Measurements from ENCODE around the gene TIMM17A. TPM values are rescaled to one million over a fixed set of nuclear protein-coding genes. Genes with fewer than 3 reads are reported as not detected.
A peak's percentile ranks its signal among the peaks of the same experiment; 100 is the strongest.
"Not testable (repeated sequence)": the region's sequence is repeated elsewhere in the genome, so short reads cannot be mapped to it uniquely, and the experiment has no call there.

TIMM17A gene
- total RNA-seq, 6 donors from 2014 or later = 11.7 to 38.9 (median 23.2) TPM

DNA sequence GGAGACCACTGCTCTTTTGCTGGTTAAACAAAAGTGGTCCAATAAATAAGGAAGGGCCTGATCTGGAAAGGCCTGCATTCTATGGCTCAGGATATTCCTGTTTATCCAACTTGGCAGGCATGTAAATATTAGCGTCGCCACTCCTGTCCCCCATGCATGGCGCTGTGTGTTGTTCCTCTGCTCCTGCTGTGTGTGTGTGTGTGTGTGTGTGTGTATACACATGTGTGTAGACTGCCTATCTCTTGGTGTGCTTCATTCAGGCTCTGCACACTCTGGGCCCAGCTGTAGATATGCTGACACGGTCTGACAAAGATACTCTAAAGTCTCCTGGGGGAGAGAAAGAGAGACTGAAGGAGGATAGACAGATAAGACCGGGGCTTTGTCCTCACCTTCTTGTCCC lies 15.7 kb upstream of the TIMM17A start:
- H3K27ac ChIP-seq = peak overlapping the region; percentile 15 to 75 (median 58)
- no peaks in the 10 kb centered on the region for H3K9me3 ChIP-seq
- no peak for ATAC-seq (ENCODE audit: low FRiP score in 2 of 2)
- no peaks in the 10 kb centered on the region for H3K27me3 ChIP-seq
- no peak overlapping the region for H3K4me3 ChIP-seq
- 46 to 61% methylated on average over 4 to 5 of the region's 5 CpGs for WGBS, 2 donors
- no peak for DNase-seq
- no peaks in the 10 kb centered on the region for H3K36me3 ChIP-seq
- peaks cover 9 to 23% (median 13%) of the 10 kb centered on the region in 4 donors for H3K4me1 ChIP-seq
- TF ChIP-seq EP300 (IDR thresholded peaks at IDR 0.05) (no peak), POLR2AphosphoS5 (IDR thresholded peaks at IDR 0.05) (peak in 1 of 2 donors; percentile 57)

DNA sequence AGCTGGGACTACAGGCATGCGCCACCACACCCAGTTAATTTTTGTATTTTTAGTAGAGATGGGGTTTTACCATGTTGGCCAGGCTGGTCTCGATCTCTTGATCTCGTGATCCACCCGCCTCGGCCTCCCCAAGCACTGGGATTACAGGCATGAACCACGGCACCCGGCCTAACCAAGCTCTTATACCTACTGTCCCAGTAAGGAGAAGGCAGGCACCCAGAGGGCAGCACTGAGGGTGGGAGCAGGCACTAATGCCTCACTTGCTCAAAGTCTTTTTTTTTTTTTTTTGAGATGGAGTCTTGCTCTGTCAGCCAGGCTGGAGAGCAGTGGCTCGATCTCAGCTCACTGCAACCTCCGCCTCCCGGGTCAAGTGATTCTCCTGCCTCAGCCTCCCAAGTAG lies 15.0 kb upstream of the TIMM17A start:
- H3K4me1 ChIP-seq = peaks cover 9 to 23% (median 13%) of the 10 kb centered on the region in 4 donors
- DNase-seq; H3K4me3 ChIP-seq; H3K27me3 ChIP-seq; ATAC-seq (ENCODE audit: low FRiP score in 2 of 2); H3K36me3 ChIP-seq; H3K9me3 ChIP-seq: not testable (repeated sequence)
- H3K27ac ChIP-seq = peak overlapping the region in 2 of 4 donors; percentile 32 to 59
- 94 to 97% methylated on average over 10 of the region's 10 CpGs for WGBS, 2 donors

DNA sequence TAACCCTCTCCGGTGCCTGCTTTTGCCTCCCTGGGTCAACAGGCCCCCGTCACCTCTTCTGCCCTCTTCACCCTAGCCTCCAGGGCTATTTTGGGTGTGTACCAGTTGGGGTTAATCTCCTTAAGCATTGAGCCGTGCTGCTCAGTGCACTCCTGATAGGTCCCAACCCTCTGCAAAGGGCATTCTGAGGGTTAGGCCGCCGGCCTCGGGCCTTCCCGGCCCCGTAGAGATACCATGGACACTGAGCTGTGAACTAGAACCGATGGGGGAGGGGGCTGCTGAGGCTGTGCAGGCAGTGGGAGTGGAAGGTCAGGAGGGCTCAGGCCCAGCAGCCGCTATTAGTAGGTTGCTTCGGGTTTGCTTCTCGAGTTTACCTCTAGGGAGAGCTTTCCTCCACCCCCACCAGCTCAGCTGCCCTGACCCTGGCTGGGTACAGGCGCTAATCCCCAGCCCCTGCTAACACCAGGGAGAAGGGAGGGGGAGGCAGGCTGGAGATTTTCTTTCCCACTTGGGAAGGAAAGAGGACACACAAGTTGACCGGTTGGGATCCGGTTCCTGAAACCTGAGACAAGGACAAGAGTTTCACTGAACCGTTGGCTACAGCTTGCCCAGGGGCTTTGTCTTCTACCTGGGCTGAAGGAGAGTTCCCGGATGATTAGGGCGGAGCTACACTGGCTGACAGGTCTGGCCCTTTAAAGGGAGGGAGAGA lies 13.7 kb upstream of the TIMM17A start:
- Histone ChIP-seq H3K4me3 (peak overlapping the region in 2 of 4 donors; percentile 4 to 24), H3K27me3 (no peaks in the 10 kb centered on the region), H3K36me3 (no peaks in the 10 kb centered on the region), H3K9me3 (no peaks in the 10 kb centered on the region), H3K4me1 (peaks cover 12 to 30% (median 17%) of the 10 kb centered on the region in 4 donors), H3K27ac (peak overlapping the region in 3 of 4 donors; percentile 15 to 32 (median 24))
- 66 to 70% methylated on average over 12 to 18 of the region's 18 CpGs for WGBS, 2 donors
- ATAC-seq (ENCODE audit: low FRiP score in 2 of 2) (no peak), DNase-seq (peak in 1 of 2 donors; percentile 51)
- no peak for TF ChIP-seq POLR2AphosphoS5 (IDR thresholded peaks at IDR 0.05)
- TF ChIP-seq, protein P1, sequence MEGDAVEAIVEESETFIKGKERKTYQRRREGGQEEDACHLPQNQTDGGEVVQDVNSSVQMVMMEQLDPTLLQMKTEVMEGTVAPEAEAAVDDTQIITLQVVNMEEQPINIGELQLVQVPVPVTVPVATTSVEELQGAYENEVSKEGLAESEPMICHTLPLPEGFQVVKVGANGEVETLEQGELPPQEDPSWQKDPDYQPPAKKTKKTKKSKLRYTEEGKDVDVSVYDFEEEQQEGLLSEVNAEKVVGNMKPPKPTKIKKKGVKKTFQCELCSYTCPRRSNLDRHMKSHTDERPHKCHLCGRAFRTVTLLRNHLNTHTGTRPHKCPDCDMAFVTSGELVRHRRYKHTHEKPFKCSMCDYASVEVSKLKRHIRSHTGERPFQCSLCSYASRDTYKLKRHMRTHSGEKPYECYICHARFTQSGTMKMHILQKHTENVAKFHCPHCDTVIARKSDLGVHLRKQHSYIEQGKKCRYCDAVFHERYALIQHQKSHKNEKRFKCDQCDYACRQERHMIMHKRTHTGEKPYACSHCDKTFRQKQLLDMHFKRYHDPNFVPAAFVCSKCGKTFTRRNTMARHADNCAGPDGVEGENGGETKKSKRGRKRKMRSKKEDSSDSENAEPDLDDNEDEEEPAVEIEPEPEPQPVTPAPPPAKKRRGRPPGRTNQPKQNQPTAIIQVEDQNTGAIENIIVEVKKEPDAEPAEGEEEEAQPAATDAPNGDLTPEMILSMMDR (IDR thresholded peaks at IDR 0.05) = no peak
- TF ChIP-seq POLR2A (IDR thresholded peaks at IDR 0.05) = no peak
- TF ChIP-seq EP300 (IDR thresholded peaks at IDR 0.05) = no peak

DNA sequence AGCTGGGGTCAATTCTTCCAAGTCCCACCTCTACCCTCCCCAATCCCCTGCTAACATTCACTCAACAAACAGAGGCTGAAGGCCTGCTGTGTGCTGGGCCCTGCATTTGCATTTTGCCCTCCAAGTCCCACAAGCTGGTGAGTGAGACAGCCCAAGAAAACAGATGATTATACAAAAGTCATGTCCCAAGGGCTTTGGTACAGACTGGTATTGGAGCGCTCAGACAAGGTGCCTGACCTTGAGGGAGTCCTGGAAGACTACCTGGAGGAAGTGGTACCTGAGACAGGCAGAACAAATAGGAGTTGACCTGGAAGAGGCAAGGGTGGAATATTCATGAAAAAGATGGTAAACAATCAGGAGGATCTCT lies 13.2 kb upstream of the TIMM17A start:
- TF ChIP-seq EP300 (IDR thresholded peaks at IDR 0.05) = no peak
- H3K4me1 ChIP-seq = peaks cover 12 to 35% (median 18%) of the 10 kb centered on the region in 4 donors
- ATAC-seq (ENCODE audit: low FRiP score in 2 of 2) = no peak
- no peaks in the 10 kb centered on the region for H3K27me3 ChIP-seq
- DNase-seq = no peak
- H3K9me3 ChIP-seq = no peaks in the 10 kb centered on the region
- 86 to 91% methylated on average over 1 of the region's 1 CpG for WGBS, 2 donors
- no peaks in the 10 kb centered on the region for H3K36me3 ChIP-seq
- H3K27ac ChIP-seq = peak overlapping the region in 2 of 4 donors; percentile 24 to 32
- H3K4me3 ChIP-seq = peak overlapping the region in 2 of 4 donors; percentile 4 to 24

DNA sequence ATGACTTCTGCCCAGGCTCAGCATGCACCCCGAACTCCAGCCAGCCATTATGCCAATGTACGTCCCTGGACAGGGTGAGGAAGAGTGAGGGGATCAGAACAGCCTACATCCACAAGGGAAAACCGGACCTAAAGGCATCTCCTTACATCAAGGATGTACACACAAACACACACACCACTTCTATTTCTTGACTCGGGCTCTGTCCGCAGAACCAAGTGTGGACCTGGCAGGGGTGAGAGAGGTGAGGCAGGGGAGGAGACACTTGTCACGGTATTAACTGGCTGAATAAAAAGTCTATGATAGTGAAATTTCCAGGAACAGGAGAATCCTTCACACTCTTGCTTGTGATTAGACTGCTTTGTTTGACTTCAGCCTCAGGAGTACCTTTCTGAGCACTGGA lies 11.3 kb upstream of the TIMM17A start:
- DNase-seq = no peak
- no peaks in the 10 kb centered on the region for H3K9me3 ChIP-seq
- peak overlapping the region in 3 of 4 donors; percentile 46 to 53 (median 49) for H3K4me3 ChIP-seq
- H3K36me3 ChIP-seq = no peaks in the 10 kb centered on the region
- ATAC-seq (ENCODE audit: low FRiP score in 2 of 2) = no peak
- peaks cover 4 to 25% (median 10%) of the 10 kb centered on the region in 4 donors for H3K4me1 ChIP-seq
- no peak for TF ChIP-seq POLR2A (IDR thresholded peaks at IDR 0.05)
- no peak for TF ChIP-seq POLR2AphosphoS5 (IDR thresholded peaks at IDR 0.05)
- no peak for TF ChIP-seq EP300 (IDR thresholded peaks at IDR 0.05)
- TF ChIP-seq, protein P1 (IDR thresholded peaks at IDR 0.05) = no peak
- peak overlapping the region in 1 of 4 donors; percentile 6 for H3K27ac ChIP-seq
- H3K27me3 ChIP-seq = no peaks in the 10 kb centered on the region
- WGBS, 2 donors = 79 to 83% methylated on average over 6 of the region's 6 CpGs

DNA sequence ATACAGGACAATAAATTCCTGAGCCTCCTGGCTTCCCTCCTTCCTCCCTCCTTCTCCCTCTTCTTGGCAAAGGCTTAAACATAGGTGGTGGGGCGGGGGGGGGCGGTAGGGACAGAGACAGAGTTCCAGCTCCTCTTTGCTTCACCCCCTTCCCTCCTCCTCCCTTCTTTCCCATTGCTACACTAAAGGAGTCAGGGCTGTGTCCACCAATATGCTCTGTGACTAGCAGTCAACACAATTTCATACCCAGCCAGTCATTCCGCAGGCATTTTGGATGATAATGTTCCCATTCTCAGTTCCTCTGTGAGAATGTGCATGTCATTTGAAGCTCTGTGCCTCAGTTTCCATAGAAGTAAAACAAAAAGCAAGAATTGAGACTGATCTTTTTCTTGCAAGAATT lies 10.7 kb upstream of the TIMM17A start:
- TF ChIP-seq EP300 (IDR thresholded peaks at IDR 0.05) (no peak), POLR2AphosphoS5 (IDR thresholded peaks at IDR 0.05) (no peak), POLR2A (IDR thresholded peaks at IDR 0.05) (no peak)
- TF ChIP-seq, protein P1 (IDR thresholded peaks at IDR 0.05) = no peak
- Histone ChIP-seq H3K9me3 (no peaks in the 10 kb centered on the region), H3K36me3 (no peaks in the 10 kb centered on the region), H3K27ac (peak overlapping the region in 1 of 4 donors; percentile 6), H3K4me3 (peak overlapping the region in 3 of 4 donors; percentile 46 to 53 (median 49)), H3K27me3 (no peaks in the 10 kb centered on the region), H3K4me1 (peaks cover 4 to 19% (median 7%) of the 10 kb centered on the region in 4 donors)
- ATAC-seq (ENCODE audit: low FRiP score in 2 of 2) (no peak), DNase-seq (no peak)
- 56 to 88% methylated on average over 2 to 3 of the region's 3 CpGs for WGBS, 2 donors
